ENCODE measurements around the gene PCCA. TPM values are rescaled to one million over a fixed set of nuclear protein-coding genes. Genes with fewer than 3 reads are reported as not detected.

Gene PCCA
- total and polyA plus RNA-seq, 2 donors (not counting 3 experiments of a cell fraction or from before 2014, with no cell fraction given): 5.7 to 20.2 TPM

DNA sequence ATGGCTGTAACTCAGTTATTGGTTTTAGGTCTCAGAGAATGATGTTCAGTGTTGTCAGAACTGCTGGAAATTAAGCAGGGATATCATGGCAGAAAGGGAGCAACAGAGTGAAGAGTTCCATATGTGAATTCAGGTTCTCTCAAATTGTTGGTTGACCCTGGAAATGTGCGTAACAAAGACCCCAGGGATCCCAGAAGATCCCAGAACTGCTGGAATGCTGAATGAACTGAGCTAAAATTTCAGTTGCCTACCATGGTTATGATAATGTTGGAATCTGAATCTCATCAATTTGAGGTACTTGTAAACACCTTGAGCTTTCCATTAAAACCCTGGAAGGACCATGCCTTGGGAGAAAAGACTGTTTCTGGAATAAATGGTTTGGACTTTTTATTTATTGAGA, 268.9 kb downstream of the PCCA start:
- Histone ChIP-seq H3K4me2 (ENCODE audit: insufficient read depth, low read length) (no peak overlapping the region), H3K9ac (replicated peaks; ENCODE audit: extremely low read depth, insufficient read depth, low read length) (no peak overlapping the region), H3K9me1 (replicated peaks; ENCODE audit: control insufficient read depth, extremely low read depth, insufficient read depth, low read length) (no peaks in the 10 kb centered on the region), H3K4me3 (replicated peaks in 1 of 3; ENCODE audit: insufficient read depth in 1 of 3, low read depth in 1 of 3, low read length in 3 of 3) (no peak overlapping the region), H3K79me2 (ENCODE audit: control insufficient read depth, insufficient read depth, low read length) (no peaks in the 10 kb centered on the region), H3K9me3 (replicated peaks; ENCODE audit: control insufficient read depth, insufficient read depth, low read length) (no peaks in the 10 kb centered on the region), H3K36me3 (ENCODE audit: control insufficient read depth in 2 of 2, extremely low read depth in 1 of 2, insufficient read depth in 2 of 2, low read length in 2 of 2) (no peaks in the 10 kb centered on the region), H3K4me1 (ENCODE audit: control insufficient read depth, extremely low read depth, insufficient read depth, low read length) (no peaks in the 10 kb centered on the region), H2AFZ (ENCODE audit: low read depth, low read length) (no peak overlapping the region), H4K20me1 (replicated peaks; ENCODE audit: control insufficient read depth, extremely low read depth, insufficient read depth, low read length) (no peaks in the 10 kb centered on the region), H3K27me3 (ENCODE audit: control insufficient read depth in 2 of 2, insufficient read depth in 2 of 2, low read length in 2 of 2) (no peaks in the 10 kb centered on the region), H3K27ac (ENCODE audit: insufficient read depth, low read depth, low read length) (no peak overlapping the region)
- BruUV-seq (replicated peaks): no TSS peak
- POLR2A ChIA-PET: no interaction called here
- no peak for TF ChIP-seq GATA2 (IDR thresholded peaks at IDR 0.05; ENCODE audit: insufficient read depth, insufficient read length, low read depth, low read length)
- TF ChIP-seq, protein P1, sequence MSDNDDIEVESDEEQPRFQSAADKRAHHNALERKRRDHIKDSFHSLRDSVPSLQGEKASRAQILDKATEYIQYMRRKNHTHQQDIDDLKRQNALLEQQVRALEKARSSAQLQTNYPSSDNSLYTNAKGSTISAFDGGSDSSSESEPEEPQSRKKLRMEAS (IDR thresholded peaks at IDR 0.05; ENCODE audit: insufficient read depth, insufficient read length): no peak
- TF ChIP-seq MYC (IDR thresholded peaks at IDR 0.05; ENCODE audit: low read depth, low read length): no peak
- no peak for TF ChIP-seq POLR2A (IDR thresholded peaks at IDR 0.05; ENCODE audit: low read depth, low read length)
- TF ChIP-seq, protein P2, sequence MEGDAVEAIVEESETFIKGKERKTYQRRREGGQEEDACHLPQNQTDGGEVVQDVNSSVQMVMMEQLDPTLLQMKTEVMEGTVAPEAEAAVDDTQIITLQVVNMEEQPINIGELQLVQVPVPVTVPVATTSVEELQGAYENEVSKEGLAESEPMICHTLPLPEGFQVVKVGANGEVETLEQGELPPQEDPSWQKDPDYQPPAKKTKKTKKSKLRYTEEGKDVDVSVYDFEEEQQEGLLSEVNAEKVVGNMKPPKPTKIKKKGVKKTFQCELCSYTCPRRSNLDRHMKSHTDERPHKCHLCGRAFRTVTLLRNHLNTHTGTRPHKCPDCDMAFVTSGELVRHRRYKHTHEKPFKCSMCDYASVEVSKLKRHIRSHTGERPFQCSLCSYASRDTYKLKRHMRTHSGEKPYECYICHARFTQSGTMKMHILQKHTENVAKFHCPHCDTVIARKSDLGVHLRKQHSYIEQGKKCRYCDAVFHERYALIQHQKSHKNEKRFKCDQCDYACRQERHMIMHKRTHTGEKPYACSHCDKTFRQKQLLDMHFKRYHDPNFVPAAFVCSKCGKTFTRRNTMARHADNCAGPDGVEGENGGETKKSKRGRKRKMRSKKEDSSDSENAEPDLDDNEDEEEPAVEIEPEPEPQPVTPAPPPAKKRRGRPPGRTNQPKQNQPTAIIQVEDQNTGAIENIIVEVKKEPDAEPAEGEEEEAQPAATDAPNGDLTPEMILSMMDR (IDR thresholded peaks at IDR 0.05; ENCODE audit: extremely low read depth in 1 of 2, insufficient read depth in 1 of 2, low read depth in 1 of 2, low read length in 2 of 2): no peak
- no peak for TF ChIP-seq JUN (IDR thresholded peaks at IDR 0.05; ENCODE audit: borderline replicate concordance, insufficient read depth, insufficient read length, low read depth)
- TF ChIP-seq FOS (IDR thresholded peaks at IDR 0.05; ENCODE audit: borderline replicate concordance, insufficient read depth, low read length): no peak
- TF ChIP-seq EZH2 (IDR thresholded peaks at IDR 0.05; ENCODE audit: borderline replicate concordance, low read depth, low read length, severe bottlenecking): no peak
- no peak for TF ChIP-seq POLR2AphosphoS5 (IDR thresholded peaks at IDR 0.05; ENCODE audit: insufficient read depth, low read depth, low read length)
- FAIRE-seq (no peak), DNase-seq (ENCODE audit: low read depth, low spot score) (no peak)
- dilution Hi-C loops (cut with MboI; ENCODE audit: extremely low pct_ligation_motif_present, low sequenced_read_pairs) (no loop called here), intact Hi-C loops (cut with micrococcal nuclease) (no loop called here)
- CTCF ChIA-PET: interaction anchor here (0.6 to 1.8 kb wide), 2 partner anchors 10 to 44 kb away, joined by 3 to 6 read pairs; no protein-coding TSS in a partner anchor
